22Rv1 (cell line): ENCODE data around the gene CD6.

ENCODE experiments used
- H3K27ac ChIP-seq: fragments of 450-650 bp; 2 replicates; pipeline ENCODE4 v1.5.1; 2017
- ZFX ChIP-seq: fragments of 450-650 bp; IDR thresholded peaks from 2 replicates; pipeline ENCODE4 v1.6.1; 2017; ENCODE audit warnings: antibody characterized with exemption, borderline replicate concordance
- TF ChIP-seq, protein P1 (sequence below): fragments of 450-650 bp; IDR thresholded peaks from 2 replicates; pipeline ENCODE4 v1.5.1; 2017; ENCODE audit warnings: mild to moderate bottlenecking

CD6 gene

DNA sequence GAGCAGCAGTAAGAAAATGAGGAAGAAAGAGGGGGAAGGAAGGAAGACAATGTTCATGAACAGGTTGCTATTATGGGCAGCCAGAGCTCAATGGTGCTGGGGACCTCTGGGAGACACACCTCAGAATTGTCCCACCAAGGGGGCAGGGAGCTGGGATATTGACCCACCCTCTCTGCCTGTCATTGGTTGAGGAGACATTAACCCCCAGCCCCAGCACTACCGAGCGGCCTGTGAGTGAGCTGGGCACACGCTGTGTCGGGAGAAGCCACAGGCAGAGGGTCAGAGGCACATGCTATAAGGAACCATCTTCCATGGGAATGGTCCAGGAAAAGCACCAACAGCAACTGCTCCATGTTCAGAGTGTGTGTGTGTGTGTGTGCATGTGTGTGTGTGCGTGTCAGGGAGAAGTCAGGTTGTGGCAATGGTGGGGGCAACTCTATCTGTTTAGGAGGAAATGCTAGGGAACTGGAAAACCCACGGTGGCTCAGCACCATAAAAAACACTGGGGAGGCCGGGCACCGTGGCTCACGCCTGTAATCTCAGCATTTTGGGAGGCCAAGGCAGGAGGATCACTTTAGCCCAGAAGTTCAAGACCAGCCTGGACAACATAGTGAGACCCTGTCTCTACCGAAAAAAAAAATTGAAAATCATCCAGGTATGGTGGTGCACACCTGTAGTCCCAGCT lies 49.2 kb downstream of the CD6 start:
- no peak overlapping the region for H3K27ac ChIP-seq
- TF ChIP-seq ZFX = no peak
- TF ChIP-seq, protein P1, sequence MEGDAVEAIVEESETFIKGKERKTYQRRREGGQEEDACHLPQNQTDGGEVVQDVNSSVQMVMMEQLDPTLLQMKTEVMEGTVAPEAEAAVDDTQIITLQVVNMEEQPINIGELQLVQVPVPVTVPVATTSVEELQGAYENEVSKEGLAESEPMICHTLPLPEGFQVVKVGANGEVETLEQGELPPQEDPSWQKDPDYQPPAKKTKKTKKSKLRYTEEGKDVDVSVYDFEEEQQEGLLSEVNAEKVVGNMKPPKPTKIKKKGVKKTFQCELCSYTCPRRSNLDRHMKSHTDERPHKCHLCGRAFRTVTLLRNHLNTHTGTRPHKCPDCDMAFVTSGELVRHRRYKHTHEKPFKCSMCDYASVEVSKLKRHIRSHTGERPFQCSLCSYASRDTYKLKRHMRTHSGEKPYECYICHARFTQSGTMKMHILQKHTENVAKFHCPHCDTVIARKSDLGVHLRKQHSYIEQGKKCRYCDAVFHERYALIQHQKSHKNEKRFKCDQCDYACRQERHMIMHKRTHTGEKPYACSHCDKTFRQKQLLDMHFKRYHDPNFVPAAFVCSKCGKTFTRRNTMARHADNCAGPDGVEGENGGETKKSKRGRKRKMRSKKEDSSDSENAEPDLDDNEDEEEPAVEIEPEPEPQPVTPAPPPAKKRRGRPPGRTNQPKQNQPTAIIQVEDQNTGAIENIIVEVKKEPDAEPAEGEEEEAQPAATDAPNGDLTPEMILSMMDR = no peak

DNA sequence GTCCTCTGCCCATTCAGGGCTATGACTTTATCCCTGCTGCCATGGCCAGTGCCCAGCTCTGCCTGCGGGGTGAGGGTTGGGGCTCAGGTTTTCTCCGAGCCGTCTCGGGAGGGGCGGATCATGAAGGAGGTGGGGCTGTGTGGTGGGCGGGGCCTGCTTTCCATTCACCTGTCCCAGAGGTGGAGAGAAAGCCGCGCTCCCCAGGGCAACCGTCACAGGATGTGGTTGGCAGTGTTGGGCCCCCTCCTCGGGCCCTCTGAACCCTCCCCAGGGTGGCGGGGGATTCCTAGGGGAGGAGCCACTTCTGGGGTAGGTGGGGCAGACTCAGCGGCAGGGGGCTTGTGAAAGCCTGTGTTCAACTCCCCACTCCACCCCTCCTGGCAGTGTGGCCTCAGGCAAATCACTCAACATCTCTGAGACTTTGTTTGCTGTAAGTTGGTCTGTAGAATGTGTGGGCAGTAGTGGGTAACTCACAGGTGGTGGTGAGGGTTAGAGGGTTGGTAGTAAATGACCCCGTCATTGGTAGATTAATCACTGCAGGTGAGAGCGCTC lies 50.3 kb downstream of the CD6 start:
- no peak for TF ChIP-seq ZFX
- TF ChIP-seq, protein P1 = no peak
- no peak overlapping the region for H3K27ac ChIP-seq

DNA sequence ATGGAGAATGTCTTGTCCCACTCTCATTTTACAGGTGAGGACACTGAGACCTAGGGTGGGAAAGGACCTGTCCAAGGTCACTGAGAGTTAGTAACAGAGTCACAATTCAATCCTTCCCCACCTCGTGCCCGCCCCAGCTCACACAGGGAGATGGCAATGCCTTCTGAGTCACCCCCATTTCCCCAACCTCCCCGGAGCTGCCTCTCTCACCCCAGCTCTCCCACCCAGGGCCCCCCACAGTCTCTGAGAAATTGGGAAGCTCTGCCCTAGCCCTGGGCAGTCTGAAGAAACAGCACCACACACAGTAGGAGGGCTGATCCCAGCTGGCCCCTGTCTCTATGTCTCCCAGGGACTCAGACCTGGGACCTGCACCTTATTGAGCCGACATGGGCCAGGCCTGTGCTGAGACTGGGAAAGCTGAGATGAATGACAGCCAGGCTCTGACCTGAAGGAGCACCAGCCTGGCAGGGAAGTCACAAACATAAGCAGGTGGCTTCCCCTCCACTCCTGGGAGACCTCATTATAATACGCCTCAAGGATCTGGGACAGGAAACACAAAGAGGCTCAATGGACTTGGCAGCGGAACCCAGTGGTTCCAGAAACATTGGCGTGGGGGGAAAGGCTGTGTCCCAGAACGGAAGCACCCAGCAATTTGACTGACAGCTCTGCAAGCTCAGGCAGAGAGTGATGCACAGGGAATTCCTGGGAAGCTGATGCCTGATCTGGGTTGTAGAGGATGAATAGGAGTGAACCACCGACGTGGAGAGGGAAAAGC lies 51.0 kb downstream of the CD6 start:
- H3K27ac ChIP-seq = no peak overlapping the region
- TF ChIP-seq ZFX = no peak
- TF ChIP-seq, protein P1 = no peak

DNA sequence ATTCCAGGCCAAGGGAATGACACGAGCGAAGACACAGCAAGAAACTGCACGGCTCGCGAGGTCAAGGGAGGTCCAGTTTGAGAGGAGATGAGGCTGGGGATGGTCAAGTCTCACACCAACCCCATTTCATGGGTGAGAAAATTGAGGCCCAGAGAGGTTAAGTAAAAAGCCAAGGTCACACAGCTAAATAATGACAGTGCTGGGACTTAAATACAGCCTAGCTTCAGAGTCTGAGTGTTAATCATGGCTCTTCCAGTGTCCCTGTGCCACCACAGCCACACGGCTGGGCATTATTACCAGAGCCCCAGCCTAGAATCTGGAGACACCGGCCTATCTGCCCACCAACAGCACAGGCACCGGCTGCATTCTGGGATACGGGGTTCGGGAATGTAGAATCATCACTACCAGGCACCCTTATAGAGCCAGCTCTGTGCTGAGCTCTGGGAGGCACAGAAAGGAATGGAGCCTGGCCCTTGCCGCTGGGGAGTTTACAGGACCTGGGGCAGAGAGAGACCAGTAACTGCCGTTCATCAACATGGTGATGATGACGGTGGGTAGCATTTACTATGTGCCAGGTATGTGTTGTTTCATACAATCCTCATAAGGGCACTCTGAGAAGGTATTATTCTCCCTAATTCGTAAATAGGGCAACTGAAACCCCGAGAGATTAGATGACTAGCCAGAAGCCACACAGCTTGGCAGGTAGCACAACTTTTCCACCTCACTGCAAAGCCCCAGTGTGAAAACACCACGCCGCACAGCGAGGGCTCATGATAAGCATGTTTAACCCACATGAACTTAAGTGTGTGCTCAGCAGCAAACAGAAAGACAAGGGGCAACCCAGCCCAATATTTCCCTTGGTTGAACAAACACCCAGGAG lies 51.8 kb downstream of the CD6 start:
- no peak overlapping the region for H3K27ac ChIP-seq
- no peak for TF ChIP-seq ZFX
- TF ChIP-seq, protein P1 = no peak

DNA sequence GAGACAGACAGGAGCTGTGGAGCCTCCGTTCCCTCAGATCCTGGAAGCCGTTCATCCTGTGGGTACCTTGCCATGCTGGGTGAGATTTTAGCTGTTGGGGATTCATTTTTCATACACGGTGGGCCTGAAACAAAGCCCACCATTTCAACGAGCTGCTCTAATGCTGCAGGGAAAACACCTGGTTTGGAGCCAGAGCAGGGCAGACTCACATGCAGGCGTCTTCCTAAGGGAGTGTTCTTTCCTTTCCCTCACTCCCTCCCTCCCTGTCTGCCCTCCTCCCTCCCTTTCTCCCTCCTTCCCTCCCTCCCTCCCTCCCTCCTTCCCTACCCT lies 52.5 kb downstream of the CD6 start:
- TF ChIP-seq ZFX = no peak
- TF ChIP-seq, protein P1 = no peak
- no peak overlapping the region for H3K27ac ChIP-seq

DNA sequence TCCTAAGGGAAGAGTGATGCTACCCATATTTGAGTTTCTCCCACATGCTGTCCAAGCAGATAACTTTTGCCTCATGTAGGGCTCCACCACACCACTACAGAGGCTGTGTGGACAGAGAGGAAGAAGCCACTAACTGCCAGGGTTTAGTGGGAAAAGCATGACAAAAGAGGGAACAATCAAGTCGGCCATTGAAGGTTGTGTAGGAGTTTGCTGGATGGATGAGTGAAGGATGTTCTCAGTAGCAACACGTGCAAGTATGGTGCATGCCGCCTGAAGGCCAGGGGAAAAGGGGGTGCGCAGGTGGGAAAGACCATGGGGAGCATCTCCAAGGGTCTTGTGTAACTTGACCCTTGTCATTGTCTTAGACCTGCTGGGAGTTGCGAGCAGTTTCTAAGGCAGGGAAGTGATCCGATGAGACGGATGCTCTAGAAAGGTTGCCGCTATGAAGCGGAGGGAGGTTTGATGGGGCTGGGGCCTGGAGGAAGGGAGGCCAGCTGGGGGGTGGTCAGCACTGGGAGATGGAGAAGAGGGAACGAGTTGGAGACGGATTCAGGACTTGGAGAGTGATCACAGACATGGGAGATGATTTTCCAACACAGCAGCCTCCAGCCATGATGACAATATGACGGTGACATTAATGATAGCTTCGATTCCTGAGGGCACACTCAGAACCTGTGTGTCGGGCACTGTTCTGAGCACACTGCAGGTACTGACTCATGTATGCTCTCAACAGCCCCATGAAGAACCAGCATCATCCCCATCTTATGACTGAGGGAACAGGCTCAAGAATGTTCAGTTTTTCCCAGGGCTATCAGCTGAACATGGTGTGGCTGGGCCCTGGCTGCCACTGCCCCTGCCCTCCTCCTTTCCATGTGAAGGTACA lies 53.7 kb downstream of the CD6 start:
- no peak overlapping the region for H3K27ac ChIP-seq

More for the DNA sequence above, 53.7 kb downstream of the CD6 start:
- TF ChIP-seq, protein P1 = no peak
- no peak for TF ChIP-seq ZFX
